GM06990 (cell line): ENCODE results near the gene GRAP2.
A peak's percentile ranks its signal among the peaks of the same experiment; 100 is the strongest.

ENCODE experiments used
- DNase-seq: peaks from one replicate; pipeline ENCODE4 v3.0.0-alpha.2; 2011; ENCODE audit not compliant: insufficient read length; ENCODE audit errors: extremely low read depth
- H3K27me3 ChIP-seq: replicated peaks from 2 replicates; pipeline ENCODE4 v1.6.0; 2011; ENCODE audit warnings: low read length; ENCODE audit not compliant: control insufficient read depth, insufficient read depth
- H3K36me3 ChIP-seq: 2 replicates; pipeline ENCODE4 v1.5.1; 2011; ENCODE audit warnings: low read length; ENCODE audit not compliant: control insufficient read depth, insufficient read depth
- H3K4me3 ChIP-seq: replicated peaks from 2 replicates; pipeline ENCODE4 v1.5.1; 2011; ENCODE audit warnings: low read depth, mild to moderate bottlenecking, control low read depth, low read length
- CTCF ChIP-seq: IDR thresholded peaks from 2 replicates; pipeline ENCODE4 v1.5.1; 2011; ENCODE audit warnings: low read length, control low read depth, mild to moderate bottlenecking, inconsistent platforms; ENCODE audit not compliant: insufficient read depth, poor library complexity, severe bottlenecking

GRAP2 gene

GRCh38 chr22:39952347-39952746, 51.5 kb downstream of the GRAP2 start:
- TF ChIP-seq CTCF = no peak
- Histone ChIP-seq H3K36me3 (no peaks in the 10 kb centered on the region), H3K4me3 (no peak overlapping the region), H3K27me3 (no peaks in the 10 kb centered on the region)
- no peak for DNase-seq

GRCh38 chr22:39953101-39953500, 52.2 kb downstream of the GRAP2 start:
- H3K4me3 ChIP-seq = no peak overlapping the region
- DNase-seq = no peak
- 0 out of 2 replicates have a peak, but pooled peaks cover 1% of the 10 kb centered on the region for H3K36me3 ChIP-seq
- no peaks in the 10 kb centered on the region for H3K27me3 ChIP-seq
- no peak for TF ChIP-seq CTCF

- no peaks in the 10 kb centered on the region for H3K27me3 ChIP-seq
- H3K36me3 ChIP-seq = peaks cover 1% of the 10 kb centered on the region; the same call in 1 of the 2 replicates
- DNase-seq = peak; percentile 47
- H3K4me3 ChIP-seq = no peak overlapping the region
- TF ChIP-seq CTCF = no peak
These were observed 53.7 kb downstream of the GRAP2 start for GRCh38 chr22:39954584-39955055.

GRCh38 chr22:39955675-39956074, 54.8 kb downstream of the GRAP2 start:
- no peaks in the 10 kb centered on the region for H3K27me3 ChIP-seq
- DNase-seq = no peak
- TF ChIP-seq CTCF = no peak
- H3K36me3 ChIP-seq = peaks cover 1% of the 10 kb centered on the region; the same call in 1 of the 2 replicates
- H3K4me3 ChIP-seq = no peak overlapping the region

- peak; percentile 59 for DNase-seq
- Histone ChIP-seq H3K27me3 (no peaks in the 10 kb centered on the region), H3K4me3 (no peak overlapping the region), H3K36me3 (peaks cover 1% of the 10 kb centered on the region; the same call in 1 of the 2 replicates)
- no peak for TF ChIP-seq CTCF
These were observed 56.2 kb downstream of the GRAP2 start for GRCh38 chr22:39956932-39957664.
